ENCODE measurements around the gene CCT7.

DNA sequence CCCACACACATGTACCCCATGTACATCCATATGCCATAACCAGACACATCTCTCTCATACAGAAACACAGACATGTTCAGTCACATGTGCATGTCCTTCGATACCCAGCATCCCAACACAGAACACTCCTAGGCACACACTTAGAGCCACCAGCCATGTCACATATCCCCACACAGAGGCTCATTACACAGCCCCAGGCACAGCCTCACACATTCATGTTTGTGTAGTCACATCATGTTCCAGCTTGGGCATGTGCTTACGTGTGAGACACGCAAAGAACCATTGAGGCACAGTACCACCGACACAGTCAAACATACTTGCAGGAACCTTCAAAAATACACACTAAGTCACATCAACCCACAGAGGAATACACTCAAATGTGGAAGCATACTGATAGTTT is 32.9 kb downstream of the CCT7 start:
- TF ChIP-seq TAF1 (IDR thresholded peaks at IDR 0.05; ENCODE audit: low read depth, low read length), result no peak
- no peak for TF ChIP-seq POLR2AphosphoS5 (IDR thresholded peaks at IDR 0.05; ENCODE audit: low read depth, low read length)

Data from GM12891 (cell line).